Activated T-helper 1 cell treated with anti-CD3 and anti-CD28 coated beads, Interleukin-2, amount 50 U/mL, for 16 hours (primary cell): ENCODE data around the gene RPS15A.
"Not testable (repeated sequence)": the region's sequence is repeated elsewhere in the genome, so short reads cannot be mapped to it uniquely, and the experiment has no call there.

Experiments
- DNase-seq, 2 donors: peaks; one replicate each; pipeline ENCODE4 v3.0.0-alpha.2; 2020; ENCODE audit warnings: low read depth in 1 of 2, low spot score in 1 of 2

Gene RPS15A

DNA sequence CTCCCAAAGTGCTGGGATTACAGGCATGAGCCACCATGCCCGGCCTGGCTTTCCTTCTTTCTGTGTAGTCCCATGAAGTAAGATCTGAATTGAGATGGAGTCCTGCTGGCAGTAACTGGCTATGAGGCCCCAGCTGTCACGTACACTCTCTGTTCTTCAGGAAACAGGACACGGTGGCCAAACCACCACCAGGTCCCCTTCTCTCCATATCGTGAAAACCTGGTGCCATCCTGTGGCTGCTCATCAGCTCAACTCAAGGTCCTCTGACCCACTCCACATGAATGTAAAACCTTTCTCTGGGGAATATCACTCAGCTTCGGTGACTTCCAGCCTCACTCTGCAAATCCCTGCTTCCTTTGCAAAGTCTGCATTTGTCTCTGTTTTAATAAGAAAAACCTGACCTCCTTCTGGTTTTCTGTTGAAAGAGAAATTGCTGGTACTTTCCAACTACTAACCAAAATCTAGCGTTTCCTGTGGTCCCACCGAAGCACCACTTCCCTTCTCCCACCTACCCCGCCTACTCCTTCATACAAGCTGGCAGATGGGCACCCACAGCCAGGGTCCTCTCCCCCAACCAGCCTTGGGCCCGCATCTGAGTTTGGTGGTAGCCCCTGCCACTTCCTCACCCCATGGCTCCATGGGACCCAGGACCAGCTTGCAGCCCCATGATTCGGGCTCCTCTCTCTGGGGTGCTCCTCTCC lies 32.0 kb downstream of the RPS15A start:
- not testable (repeated sequence) for DNase-seq

DNA sequence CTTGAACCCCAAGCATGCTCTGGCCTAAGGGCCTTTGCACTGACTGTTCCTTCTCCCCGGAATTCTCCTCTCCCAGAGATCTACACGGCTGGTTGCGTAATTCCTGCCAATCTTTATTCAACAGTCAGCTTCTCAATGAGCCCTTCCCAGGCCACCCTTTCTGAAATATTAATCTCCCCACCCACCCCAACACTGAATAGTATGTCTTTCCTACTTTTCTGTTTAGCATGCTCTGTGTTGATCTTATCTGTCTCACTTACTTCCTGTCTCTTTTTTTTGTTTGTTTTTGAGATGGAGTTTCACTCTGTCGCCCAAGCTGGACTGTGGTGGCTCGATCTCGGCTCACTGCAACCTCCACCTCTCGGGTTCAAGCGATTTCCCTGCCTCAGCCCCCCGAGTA lies 33.5 kb downstream of the RPS15A start:
- DNase-seq = not testable (repeated sequence)

DNA sequence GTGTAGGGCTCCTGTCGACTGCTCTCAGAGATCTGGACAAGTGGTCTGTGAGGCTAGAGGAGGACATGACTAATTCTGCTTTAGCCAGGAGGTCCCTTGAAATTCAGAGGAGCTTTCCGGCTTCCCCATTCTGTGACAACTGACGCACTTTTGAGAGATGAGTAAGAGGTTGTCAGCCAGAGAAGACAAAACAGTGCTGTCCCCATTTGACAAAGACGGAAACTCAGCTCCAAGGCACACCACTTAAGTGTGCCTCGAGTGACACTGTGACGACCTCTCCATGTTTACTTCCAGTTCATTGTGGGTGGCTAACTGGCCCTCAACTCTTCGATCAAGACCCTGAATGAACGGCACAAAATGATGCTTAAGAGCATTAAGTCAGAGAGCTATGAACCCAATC lies 47.3 kb downstream of the RPS15A start:
- not testable (repeated sequence) for DNase-seq

DNA sequence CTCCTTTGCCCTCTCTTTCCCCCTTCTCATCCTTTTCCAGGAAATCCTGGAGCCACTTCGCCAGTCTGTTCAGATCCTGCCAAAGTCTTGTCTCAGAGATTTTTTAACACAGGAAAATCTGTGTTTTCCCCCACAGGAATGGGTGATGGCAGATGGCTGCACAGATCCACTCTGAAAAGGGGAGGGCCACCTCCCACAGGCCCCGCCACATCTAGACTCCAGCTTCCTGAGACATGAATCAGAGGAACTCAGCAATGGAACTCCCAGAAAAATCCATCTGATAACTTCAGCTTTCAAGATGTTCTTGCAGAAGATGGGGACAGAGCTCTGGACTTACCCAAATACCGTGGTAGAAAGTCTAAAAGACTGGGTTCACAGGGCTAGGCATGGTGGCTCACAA lies 50.1 kb downstream of the RPS15A start:
- not testable (repeated sequence) for DNase-seq

DNA sequence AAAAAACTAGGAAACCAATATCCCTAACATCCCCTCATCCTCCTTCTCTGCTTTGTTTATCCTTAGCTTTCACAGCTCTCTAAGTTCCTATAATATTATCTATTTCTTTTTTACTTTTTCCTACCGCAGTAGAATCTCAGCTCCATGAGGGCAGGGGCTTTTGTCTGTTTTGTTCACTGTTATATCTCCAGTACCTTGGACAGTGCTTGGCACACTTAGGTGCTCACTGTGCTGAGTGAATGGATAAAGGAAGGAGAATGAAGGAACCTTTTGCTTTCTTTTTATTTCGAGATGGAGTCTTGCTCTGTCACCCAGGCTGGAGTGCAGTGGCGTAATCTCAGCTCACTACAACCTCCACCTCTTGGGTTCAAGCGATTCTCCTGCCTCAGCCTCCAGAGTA lies 51.4 kb downstream of the RPS15A start:
- not testable (repeated sequence) for DNase-seq

DNA sequence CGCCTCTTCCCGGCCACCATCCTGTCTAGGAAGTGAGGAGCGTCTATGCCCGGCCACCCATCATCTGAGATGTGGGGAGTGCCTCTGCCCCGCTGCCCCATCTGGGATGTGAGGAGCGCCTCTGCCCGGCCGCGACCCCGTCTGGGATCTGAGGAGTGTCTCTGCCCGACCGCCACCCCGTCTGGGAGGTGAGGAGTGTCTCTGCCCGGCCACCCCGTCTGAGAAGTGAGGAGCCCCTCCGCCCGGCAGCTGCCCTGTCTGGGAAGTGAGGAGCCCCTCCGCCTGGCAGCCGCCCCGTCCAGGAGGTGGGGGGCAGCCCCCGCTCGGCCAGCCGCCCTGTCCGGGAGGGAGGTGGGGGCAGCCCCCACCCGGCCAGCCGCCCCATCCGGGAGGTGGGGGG lies 55.9 kb downstream of the RPS15A start:
- DNase-seq = not testable (repeated sequence)
